ENCODE data around the gene TTYH3.

The TTYH3 gene

GRCh38 chr7:2617325-2617905, 14.4 kb upstream of the TTYH3 start:
- DNase-seq, result no peak

GRCh38 chr7:2619116-2619515, 12.7 kb upstream of the TTYH3 start:
- no peak for DNase-seq

- no peak for DNase-seq
Observed at GRCh38 chr7:2621061-2621828, 10.5 kb upstream of the TTYH3 start.

GRCh38 chr7:2621948-2622640, 9.7 kb upstream of the TTYH3 start:
- DNase-seq, result no peak

- DNase-seq, result no peak
Observed at GRCh38 chr7:2622869-2623697, 8.7 kb upstream of the TTYH3 start.

- no peak for DNase-seq
Observed at GRCh38 chr7:2623698-2624014, 8.1 kb upstream of the TTYH3 start.

- no peak for DNase-seq
Observed at GRCh38 chr7:2624293-2624886, 7.4 kb upstream of the TTYH3 start.

GRCh38 chr7:2626498-2627117, 5.2 kb upstream of the TTYH3 start:
- DNase-seq, result no peak

GRCh38 chr7:2627258-2628129, 4.3 kb upstream of the TTYH3 start:
- no peak for DNase-seq

GRCh38 chr7:2628130-2628482, 3.7 kb upstream of the TTYH3 start:
- no peak for DNase-seq

GRCh38 chr7:2628891-2629290, 2.9 kb upstream of the TTYH3 start:
- DNase-seq, result no peak

GRCh38 chr7:2629746-2630681, 1.8 kb upstream of the TTYH3 start:
- DNase-seq, result no peak

- DNase-seq, result no peak
Observed at GRCh38 chr7:2632733-2633537, 1.1 kb downstream of the TTYH3 start.

- DNase-seq, result no peak
Observed at GRCh38 chr7:2633538-2634266, 1.9 kb downstream of the TTYH3 start.

GRCh38 chr7:2634267-2635145, 2.7 kb downstream of the TTYH3 start:
- DNase-seq, result no peak

- no peak for DNase-seq
Observed at GRCh38 chr7:2635148-2635668, 3.4 kb downstream of the TTYH3 start.
